ENCODE measurements around the gene VCX3A.
"Not testable (repeated sequence)": the region's sequence is repeated elsewhere in the genome, so short reads cannot be mapped to it uniquely, and the experiment has no call there.

Gene VCX3A

DNA sequence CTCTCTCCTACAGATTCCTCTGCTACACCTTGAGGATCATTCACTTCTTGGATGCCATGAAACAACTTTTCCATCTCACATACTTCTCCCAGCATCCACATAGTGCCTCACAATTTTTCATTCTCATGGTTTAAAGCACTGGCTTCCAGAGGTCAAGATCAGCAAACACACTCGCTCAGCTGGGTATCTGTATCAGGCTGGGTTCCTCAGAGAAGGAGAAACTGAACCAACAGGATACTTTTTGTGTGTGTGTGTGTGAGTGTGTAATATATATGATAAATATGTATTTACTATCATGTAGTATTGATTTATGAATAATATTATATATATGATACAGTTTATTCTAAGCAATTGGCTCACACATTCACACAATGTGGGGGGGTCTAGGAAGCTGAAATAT is at the start of gene VCX3A:
Gene VCX3A, minus strand, starts transcription at position 101 of the 400 bp plus-strand sequence. CDS start 621 bp downstream, outside the sequence.
- not testable (repeated sequence) for DNase-seq (ENCODE audit: low spot score)

DNA sequence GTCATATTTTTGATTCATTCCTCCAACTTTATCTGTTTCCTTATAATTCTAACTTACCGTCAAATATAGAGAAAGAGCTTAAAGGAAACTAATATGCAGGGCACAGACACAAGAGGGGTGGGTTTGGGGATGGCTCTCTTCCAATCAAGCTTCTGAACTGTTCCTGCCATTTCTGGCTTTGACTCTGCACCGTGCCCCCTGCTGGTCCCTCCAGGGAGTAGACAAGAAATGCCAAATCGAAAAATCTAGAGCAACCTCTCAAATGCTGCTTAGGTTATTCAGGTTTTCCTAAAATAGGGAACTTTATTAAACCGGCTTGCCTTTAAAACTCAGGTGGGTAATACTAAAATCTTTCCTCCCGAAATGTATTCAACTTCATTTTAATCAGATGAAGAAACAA is 39.8 kb upstream of the VCX3A start:
- no peak for DNase-seq (ENCODE audit: low spot score)

DNA sequence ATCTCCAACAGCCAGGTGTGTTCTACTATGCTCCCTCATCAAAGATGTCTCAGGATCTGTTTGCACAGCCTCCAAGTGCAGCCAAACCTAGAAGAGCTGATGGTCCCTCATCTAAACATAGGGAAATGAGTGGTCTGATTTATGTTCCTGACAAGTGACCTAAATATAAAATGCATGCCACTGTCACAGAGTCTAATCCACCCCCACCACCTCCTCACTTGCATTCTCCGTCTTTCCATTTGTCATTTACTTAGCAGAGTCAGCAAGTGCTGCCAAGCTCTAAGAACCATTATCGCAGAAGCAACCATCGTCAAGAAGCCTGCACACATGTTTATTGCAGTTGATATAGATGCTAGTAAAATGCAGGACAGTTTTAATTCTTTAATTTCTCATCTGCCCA is 33.1 kb upstream of the VCX3A start:
- no peak for DNase-seq (ENCODE audit: low spot score)

DNA sequence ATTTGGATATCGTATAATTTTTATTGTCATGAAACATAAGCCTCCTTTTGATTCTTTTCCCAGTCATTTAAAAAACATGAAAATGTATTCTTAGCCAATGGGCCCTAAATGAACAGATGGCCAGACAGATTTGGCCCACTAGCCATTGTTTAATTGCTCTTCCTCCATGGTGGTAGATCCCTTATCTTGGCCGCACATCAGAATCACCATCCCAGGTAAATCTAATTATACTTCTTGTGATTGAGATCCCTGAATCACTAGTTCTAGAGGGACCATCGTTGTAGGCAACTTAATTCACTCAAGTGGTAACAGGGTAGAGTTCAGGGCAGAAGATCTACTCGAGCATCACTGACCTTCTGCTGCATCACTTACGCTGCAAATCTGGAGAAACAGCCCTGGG is 24.1 kb upstream of the VCX3A start:
- no peak for DNase-seq (ENCODE audit: low spot score)

DNA sequence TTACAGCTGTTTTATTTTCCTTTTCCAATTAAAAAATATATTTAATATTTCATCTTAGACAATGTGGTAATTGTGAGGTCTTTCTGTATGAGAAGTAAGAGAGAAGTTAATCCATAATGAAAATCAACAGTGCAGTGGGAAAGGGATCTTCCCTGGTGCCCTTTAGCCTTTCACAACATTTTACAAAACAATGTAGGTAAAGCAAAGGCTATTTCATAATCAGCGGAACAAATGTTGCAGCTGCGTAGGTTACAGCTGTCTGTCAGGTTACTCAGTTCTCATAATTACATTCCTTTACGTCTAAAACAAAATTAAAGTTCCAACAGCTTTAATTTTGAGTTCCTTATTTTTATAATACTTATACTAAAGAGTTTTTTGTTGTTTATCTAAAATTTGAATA is 22.8 kb upstream of the VCX3A start:
- DNase-seq (ENCODE audit: low spot score) = no peak

- no peak for DNase-seq (ENCODE audit: low spot score)
Measured at GRCh38 chrX:6550999-6551398, 16.1 kb upstream of the VCX3A start.

DNA sequence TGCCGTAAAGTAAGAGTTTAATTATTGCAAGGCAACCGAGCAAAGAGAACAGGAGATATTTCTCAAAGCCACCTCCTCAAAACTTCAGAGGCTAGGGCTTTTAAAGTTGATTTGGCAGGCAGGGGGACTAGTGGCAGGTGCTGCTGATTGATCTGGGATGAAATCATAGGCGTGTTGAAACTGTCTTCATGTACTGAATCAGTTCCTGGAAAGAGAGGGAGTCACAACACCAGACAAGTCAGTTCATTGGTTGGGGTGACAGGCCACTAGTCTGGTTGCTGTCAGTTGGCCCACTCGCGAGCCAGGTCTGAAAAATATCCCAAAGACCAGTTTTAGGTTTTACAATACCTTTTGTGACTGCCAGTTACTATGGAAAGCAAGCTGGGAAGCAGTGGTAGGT is 10.8 kb upstream of the VCX3A start:
- DNase-seq (ENCODE audit: low spot score) = no peak

DNA sequence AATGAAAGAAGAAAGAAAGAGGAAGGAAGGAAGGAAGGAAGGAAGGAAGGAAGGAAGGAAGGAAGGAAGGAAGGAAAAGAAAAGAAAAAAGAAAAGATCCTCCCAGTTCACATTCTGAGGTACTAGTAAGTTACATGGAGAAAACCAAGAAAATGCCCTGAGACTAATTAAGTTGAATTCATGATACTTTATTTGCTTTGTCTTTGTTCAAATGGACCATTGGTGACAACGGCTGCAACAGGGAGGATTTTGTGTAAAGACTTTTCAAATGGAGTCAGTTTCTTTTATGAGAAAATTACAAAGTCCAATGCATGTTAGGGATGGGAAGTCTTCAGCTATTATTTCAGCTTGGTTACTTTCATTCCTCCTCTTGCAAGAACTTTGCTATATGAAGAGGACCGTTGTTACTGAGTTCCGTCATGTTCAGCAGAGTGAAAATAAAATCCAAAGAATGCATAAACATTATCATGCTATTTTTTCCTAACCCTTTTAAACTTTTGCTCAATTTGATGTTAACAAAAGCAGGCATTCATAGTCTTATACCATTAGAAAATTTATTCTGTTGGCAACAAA is 8.3 kb downstream of the VCX3A start:
- no peak for DNase-seq (ENCODE audit: low spot score)

- DNase-seq (ENCODE audit: low spot score) = no peak
Measured at GRCh38 chrX:6517376-6517775, 17.5 kb downstream of the VCX3A start.

GRCh38 chrX:6506444-6506843 is 28.5 kb downstream of the VCX3A start:
- DNase-seq (ENCODE audit: low spot score) = no peak

DNA sequence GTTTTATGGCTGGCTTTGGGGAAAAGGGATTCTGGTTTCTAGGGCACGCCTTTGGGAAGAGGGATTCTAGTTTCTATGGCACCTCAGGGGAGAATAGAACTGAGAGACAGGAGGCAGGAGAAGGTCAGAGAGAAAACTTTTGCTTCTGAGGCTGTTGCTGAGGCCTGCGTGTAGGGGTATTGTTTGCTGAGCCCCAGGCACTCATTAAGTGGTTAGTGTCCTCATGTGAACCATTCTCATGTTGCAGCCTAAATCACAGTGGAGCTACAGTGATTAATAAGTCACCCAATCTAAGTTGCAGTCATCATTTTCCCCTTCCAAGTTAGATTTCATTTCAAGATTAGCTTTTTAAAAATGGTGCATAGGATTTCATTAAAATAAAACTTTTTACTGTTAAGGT is 29.0 kb downstream of the VCX3A start:
- no peak for DNase-seq (ENCODE audit: low spot score)

DNA sequence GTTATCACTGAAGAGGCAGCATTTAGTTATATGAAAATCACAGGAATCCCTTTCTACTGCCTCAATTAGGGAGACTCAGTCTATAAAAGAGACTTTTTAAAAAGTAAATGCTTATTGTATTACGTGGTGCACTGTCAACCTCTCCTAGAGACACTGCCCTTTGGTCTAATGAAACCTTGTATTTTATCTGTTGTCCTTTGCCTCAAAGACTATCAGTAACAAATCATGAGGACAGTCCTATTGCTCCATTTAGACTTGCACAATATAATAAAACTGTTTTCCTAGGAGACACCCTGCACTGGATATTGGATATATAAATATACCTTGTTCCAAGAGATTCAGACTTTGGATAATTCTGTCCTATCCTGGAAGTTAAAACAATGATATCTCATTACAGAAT is 34.2 kb downstream of the VCX3A start:
- no peak for DNase-seq (ENCODE audit: low spot score)

GRCh38 chrX:6498324-6498723 is 36.6 kb downstream of the VCX3A start:
- no peak for DNase-seq (ENCODE audit: low spot score)

Measured in HuH-7 (cell line).